Neural progenitor cell (in vitro differentiated cells): ENCODE data around the gene SMIM28. TPM values are rescaled to one million over a fixed set of nuclear protein-coding genes. Genes with fewer than 3 reads are reported as not detected.

Source experiments
- DNase-seq: peaks from one replicate; pipeline ENCODE4 v3.0.0-alpha.2; 2016; ENCODE audit warnings: low spot score
- H2AFZ ChIP-seq: fragments of 200-600 bp; sonication (generic); replicated peaks from 2 replicates; pipeline ENCODE4 v1.6.1; 2016; ENCODE audit warnings: antibody characterized with exemption
- H3F3A ChIP-seq: fragments of 200-600 bp; sonication (generic); 2 replicates; pipeline ENCODE4 v1.6.1; 2016; ENCODE audit warnings: antibody characterized with exemption, low read depth
- H3K27ac ChIP-seq: fragments of 200-600 bp; sonication (generic); 2 replicates; pipeline ENCODE4 v1.5.1; 2016; ENCODE audit warnings: mild to moderate bottlenecking
- H3K27me3 ChIP-seq: fragments of 200-600 bp; sonication (generic); 2 replicates; pipeline ENCODE4 v1.6.1; 2016; ENCODE audit warnings: mild to moderate bottlenecking, moderate library complexity
- H3K36me3 ChIP-seq: fragments of 200-600 bp; sonication (generic); 2 replicates; pipeline ENCODE4 v1.5.1; 2016
- H3K4me1 ChIP-seq: fragments of 200-600 bp; sonication (generic); 2 replicates; pipeline ENCODE4 v1.6.1; 2016; ENCODE audit warnings: mixed run types
- H3K4me2 ChIP-seq: fragments of 200-600 bp; sonication (generic); 2 replicates; pipeline ENCODE4 v1.6.1; 2016
- H3K4me3 ChIP-seq: fragments of 200-600 bp; sonication (generic); 2 replicates; pipeline ENCODE4 v1.5.1; 2016
- H3K79me2 ChIP-seq: fragments of 200-600 bp; sonication (generic); 2 replicates; pipeline ENCODE4 v1.6.1; 2016; ENCODE audit warnings: low read depth
- H3K9ac ChIP-seq: fragments of 200-600 bp; sonication (generic); 2 replicates; pipeline ENCODE4 v1.6.1; 2016
- H3K9me3 ChIP-seq: fragments of 200-600 bp; sonication (generic); 2 replicates; pipeline ENCODE4 v1.5.1; 2016; ENCODE audit warnings: low read depth
- H4K20me1 ChIP-seq: fragments of 200-600 bp; sonication (generic); 2 replicates; pipeline ENCODE4 v1.6.1; 2016; ENCODE audit warnings: low read depth
- H3K27ac Mint-ChIP-seq: 3 replicates; pipeline ENCODE4 v1.8.0; 2021; ENCODE audit warnings: mixed read lengths
- H3K27me3 Mint-ChIP-seq: 2 replicates; pipeline ENCODE4 v1.8.0; 2022; ENCODE audit warnings: low read depth, mild to moderate bottlenecking, inconsistent platforms, moderate library complexity, mixed read lengths; ENCODE audit not compliant: insufficient read depth
- H3K36me3 Mint-ChIP-seq: 3 replicates; pipeline ENCODE4 v1.8.0; 2021; ENCODE audit warnings: mixed read lengths
- H3K4me1 Mint-ChIP-seq: 3 replicates; pipeline ENCODE4 v1.8.0; 2021; ENCODE audit warnings: mixed read lengths
- H3K4me3 Mint-ChIP-seq: 3 replicates; pipeline ENCODE4 v1.8.0; 2021; ENCODE audit warnings: mild to moderate bottlenecking, moderate library complexity, mixed read lengths
- H3K9me3 Mint-ChIP-seq: 3 replicates; pipeline ENCODE4 v1.8.0; 2020; ENCODE audit warnings: mixed read lengths
- EZH2 ChIP-seq: fragments of 200-600 bp; sonication (generic); IDR thresholded peaks from 2 replicates; pipeline ENCODE4 v1.6.1; 2017; ENCODE audit warnings: antibody characterized with exemption, mild to moderate bottlenecking, moderate library complexity
- EZH2phosphoT487 ChIP-seq: fragments of 200-600 bp; sonication (generic); IDR thresholded peaks from 2 replicates; pipeline ENCODE4 v1.6.1; 2017; ENCODE audit warnings: antibody characterized with exemption
- total RNA-seq: library from RNA; depleted of rRNA; stranded (reverse); fragments of >200 nt; gene quantifications from 2 replicates; pipeline ENCODE4 v1.2.3, GENCODE V29; 2015; ENCODE audit warnings: low replicate concordance
- TF ChIP-seq, protein P1 (sequence below): fragments of 200-600 bp; sonication (generic); IDR thresholded peaks from 2 replicates; pipeline ENCODE4 v1.5.1; 2017; ENCODE audit warnings: antibody characterized with exemption, mild to moderate bottlenecking

Gene SMIM28
- total RNA-seq, 1 donor from 2014 or later = not detected

DNA sequence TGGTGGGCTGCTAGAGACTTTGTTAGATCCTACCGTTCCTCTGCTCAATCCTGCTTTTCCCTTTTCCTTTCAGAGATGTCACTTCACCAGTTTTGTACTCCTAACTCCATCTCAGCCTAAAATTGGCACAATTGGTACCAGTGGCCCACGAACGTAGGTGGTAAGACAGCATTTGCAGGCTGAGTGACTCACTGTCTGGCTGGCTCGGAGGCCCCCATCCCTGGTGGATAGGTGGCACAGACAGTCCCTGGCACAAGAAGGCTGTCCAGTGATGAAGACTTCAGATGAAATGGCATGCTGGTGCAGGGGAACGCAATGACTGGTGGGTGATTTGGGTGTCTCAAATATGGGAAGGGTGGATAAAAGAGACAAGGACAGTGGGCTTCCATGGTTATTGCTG lies 37.4 kb downstream of the SMIM28 start:
- Mint-ChIP-seq H3K9me3 (peaks cover 5% of the 10 kb centered on the region), H3K36me3 (peaks cover 40% of the 10 kb centered on the region)
- H4K20me1 ChIP-seq = no peaks in the 10 kb centered on the region

DNA sequence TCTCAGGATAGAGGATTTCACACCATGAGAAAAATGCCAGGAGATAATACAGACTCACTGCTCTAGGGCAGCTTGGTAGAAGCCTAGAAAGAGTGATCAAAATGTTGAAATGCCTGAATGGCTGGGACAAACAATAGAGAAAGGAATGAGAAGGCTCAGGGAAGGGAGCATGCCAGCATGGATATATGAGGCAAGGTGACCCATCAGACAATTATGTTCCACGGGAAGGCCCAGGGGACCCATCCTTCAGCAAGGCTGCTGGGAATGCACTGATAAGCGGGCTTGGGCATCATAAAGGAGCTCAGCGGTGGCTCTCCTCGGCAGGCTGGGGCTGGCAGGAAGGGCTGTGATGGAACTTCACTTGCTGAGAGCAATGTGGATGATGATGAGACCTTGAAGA lies 38.5 kb downstream of the SMIM28 start:
- H3K27ac Mint-ChIP-seq = no peak overlapping the region
- no peak overlapping the region for H3K4me3 Mint-ChIP-seq
- H3F3A ChIP-seq = peaks cover 8% of the 10 kb centered on the region
- H3K36me3 ChIP-seq = no peaks in the 10 kb centered on the region
- no peaks in the 10 kb centered on the region for H3K9me3 ChIP-seq
- no peak overlapping the region for H3K4me2 ChIP-seq
- TF ChIP-seq EZH2 (no peak), EZH2phosphoT487 (no peak)
- TF ChIP-seq, protein P1, sequence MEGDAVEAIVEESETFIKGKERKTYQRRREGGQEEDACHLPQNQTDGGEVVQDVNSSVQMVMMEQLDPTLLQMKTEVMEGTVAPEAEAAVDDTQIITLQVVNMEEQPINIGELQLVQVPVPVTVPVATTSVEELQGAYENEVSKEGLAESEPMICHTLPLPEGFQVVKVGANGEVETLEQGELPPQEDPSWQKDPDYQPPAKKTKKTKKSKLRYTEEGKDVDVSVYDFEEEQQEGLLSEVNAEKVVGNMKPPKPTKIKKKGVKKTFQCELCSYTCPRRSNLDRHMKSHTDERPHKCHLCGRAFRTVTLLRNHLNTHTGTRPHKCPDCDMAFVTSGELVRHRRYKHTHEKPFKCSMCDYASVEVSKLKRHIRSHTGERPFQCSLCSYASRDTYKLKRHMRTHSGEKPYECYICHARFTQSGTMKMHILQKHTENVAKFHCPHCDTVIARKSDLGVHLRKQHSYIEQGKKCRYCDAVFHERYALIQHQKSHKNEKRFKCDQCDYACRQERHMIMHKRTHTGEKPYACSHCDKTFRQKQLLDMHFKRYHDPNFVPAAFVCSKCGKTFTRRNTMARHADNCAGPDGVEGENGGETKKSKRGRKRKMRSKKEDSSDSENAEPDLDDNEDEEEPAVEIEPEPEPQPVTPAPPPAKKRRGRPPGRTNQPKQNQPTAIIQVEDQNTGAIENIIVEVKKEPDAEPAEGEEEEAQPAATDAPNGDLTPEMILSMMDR = no peak
- no peaks in the 10 kb centered on the region for H3K79me2 ChIP-seq
- no peak overlapping the region for H3K4me3 ChIP-seq
- peaks cover 5% of the 10 kb centered on the region for H3K4me1 Mint-ChIP-seq
- peaks cover 45% of the 10 kb centered on the region for H3K36me3 Mint-ChIP-seq
- H4K20me1 ChIP-seq = no peaks in the 10 kb centered on the region
- H3K9ac ChIP-seq = no peak overlapping the region
- DNase-seq = no peak
- H3K27me3 ChIP-seq = no peaks in the 10 kb centered on the region
- H3K9me3 Mint-ChIP-seq = peaks cover 5% of the 10 kb centered on the region
- H3K27ac ChIP-seq = no peak overlapping the region
- no peaks in the 10 kb centered on the region for H3K27me3 Mint-ChIP-seq
- no peak overlapping the region for H2AFZ ChIP-seq
- peaks cover 4% of the 10 kb centered on the region for H3K4me1 ChIP-seq

More for the DNA sequence above, 37.4 kb downstream of the SMIM28 start:
- H3K27me3 ChIP-seq = no peaks in the 10 kb centered on the region
- H3K4me2 ChIP-seq = no peak overlapping the region
- no peaks in the 10 kb centered on the region for H3K79me2 ChIP-seq
- no peak overlapping the region for H3K9ac ChIP-seq
- TF ChIP-seq, protein P1 = no peak
- TF ChIP-seq EZH2 (no peak), EZH2phosphoT487 (no peak)
- no peaks in the 10 kb centered on the region for H3K36me3 ChIP-seq
- H3K9me3 ChIP-seq = no peaks in the 10 kb centered on the region
- no peaks in the 10 kb centered on the region for H3K27me3 Mint-ChIP-seq
- H3K4me3 ChIP-seq = no peak overlapping the region
- no peak for DNase-seq
- H2AFZ ChIP-seq = no peak overlapping the region
- H3F3A ChIP-seq = peaks cover 8% of the 10 kb centered on the region
- H3K4me1 ChIP-seq = peaks cover 4% of the 10 kb centered on the region
- no peak overlapping the region for H3K27ac Mint-ChIP-seq
- H3K4me3 Mint-ChIP-seq = no peak overlapping the region
- H3K27ac ChIP-seq = no peak overlapping the region
- H3K4me1 Mint-ChIP-seq = peaks cover 5% of the 10 kb centered on the region

- H3K27ac Mint-ChIP-seq = no peak overlapping the region
- Histone ChIP-seq H3K4me2 (no peak overlapping the region), H3K36me3 (no peaks in the 10 kb centered on the region), H3K4me1 (peaks cover 4% of the 10 kb centered on the region), H3K4me3 (no peak overlapping the region), H3K27ac (no peak overlapping the region), H3K9ac (no peak overlapping the region), H3K9me3 (no peaks in the 10 kb centered on the region), H3K79me2 (no peaks in the 10 kb centered on the region), H3K27me3 (no peaks in the 10 kb centered on the region), H3F3A (peaks cover 8% of the 10 kb centered on the region), H4K20me1 (no peaks in the 10 kb centered on the region), H2AFZ (no peak overlapping the region)
- H3K4me1 Mint-ChIP-seq = peaks cover 5% of the 10 kb centered on the region
- H3K4me3 Mint-ChIP-seq = no peak overlapping the region
- DNase-seq = no peak
- TF ChIP-seq EZH2phosphoT487 (no peak), EZH2 (no peak)
- TF ChIP-seq, protein P1 = no peak
- H3K36me3 Mint-ChIP-seq = peaks cover 52% of the 10 kb centered on the region
- no peaks in the 10 kb centered on the region for H3K27me3 Mint-ChIP-seq
- peaks cover 5% of the 10 kb centered on the region for H3K9me3 Mint-ChIP-seq
These were observed 39.9 kb downstream of the SMIM28 start for GRCh38 chr6:138417493-138418117.
